Stimulated activated CD4-positive, alpha-beta T cell treated with anti-CD3 and anti-CD28 coated beads, Interleukin-1b, Interleukin-23, amount 100 ng/mL, for 4 hours (primary cell): ENCODE data around the gene AKAP11.
A peak's percentile ranks its signal among the peaks of the same experiment; 100 is the strongest.

Experiments
- DNase-seq, 2 donors: peaks; one replicate each; pipeline ENCODE4 v3.0.0-alpha.2; 2020; ENCODE audit warnings: low read depth in 2 of 2

The AKAP11 gene

GRCh38 chr13:42331009-42331408, 59.1 kb downstream of the AKAP11 start:
- DNase-seq: no peak

- no peak for DNase-seq
Observed at GRCh38 chr13:42333613-42334328, 61.8 kb downstream of the AKAP11 start.

DNA sequence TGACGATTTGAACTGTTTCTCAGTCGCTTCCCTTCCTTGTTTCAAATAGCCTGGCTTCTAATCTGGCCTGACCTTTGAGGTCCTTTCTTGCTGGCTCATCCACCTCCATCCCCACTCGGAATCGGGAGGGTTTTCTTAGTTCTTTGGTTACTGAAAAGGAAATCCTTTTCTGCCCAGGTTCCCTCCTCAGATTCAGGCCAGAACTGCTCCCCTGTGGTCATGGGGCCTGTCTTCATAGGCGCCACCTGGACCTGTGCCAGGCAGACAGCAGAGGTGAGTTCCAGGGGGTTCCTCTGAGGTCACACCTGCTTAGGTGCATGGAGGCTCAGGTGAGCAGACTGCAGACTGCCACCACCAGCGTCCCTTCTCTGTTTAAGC, 62.4 kb downstream of the AKAP11 start:
- no peak for DNase-seq

DNA sequence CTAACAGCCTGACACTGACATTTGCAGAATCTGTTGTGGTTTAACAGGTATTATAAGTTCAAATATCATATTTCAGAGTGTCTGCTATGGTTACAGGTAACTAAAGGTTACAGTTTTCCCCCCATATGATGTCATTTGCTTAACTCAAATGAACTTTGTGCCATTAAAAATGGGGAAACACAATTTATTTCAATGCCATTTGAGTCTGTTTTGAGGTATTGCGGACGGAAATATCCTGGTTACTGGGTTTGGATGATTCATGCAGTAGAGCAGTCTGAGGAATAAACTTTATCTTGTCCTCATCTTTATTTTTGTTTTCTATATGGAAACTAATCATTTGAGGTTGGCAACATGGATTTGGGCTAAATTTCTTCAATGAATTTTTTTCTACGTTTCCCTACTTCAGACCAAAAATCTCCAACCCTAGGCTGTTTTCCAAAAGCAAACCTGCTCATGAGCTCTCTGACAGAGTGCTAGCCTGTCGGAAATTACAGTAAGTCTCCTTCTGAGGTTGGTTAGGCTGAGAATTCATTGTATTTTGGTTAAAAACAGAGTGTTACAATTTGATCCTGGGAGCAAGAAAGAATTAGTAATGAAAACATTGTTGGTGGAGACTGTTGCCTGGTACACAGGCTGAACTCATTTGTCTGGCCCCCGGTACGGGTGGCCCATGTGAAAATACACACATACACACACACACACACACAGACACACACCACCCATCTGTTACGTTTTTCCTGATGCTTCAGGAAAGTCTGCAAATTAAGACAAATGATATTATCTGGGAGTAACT, 66.1 kb downstream of the AKAP11 start:
- no peak for DNase-seq

GRCh38 chr13:42345367-42345766, 73.4 kb downstream of the AKAP11 start:
- DNase-seq: no peak

- DNase-seq: no peak
Observed at GRCh38 chr13:42348576-42348975, 76.6 kb downstream of the AKAP11 start.

DNA sequence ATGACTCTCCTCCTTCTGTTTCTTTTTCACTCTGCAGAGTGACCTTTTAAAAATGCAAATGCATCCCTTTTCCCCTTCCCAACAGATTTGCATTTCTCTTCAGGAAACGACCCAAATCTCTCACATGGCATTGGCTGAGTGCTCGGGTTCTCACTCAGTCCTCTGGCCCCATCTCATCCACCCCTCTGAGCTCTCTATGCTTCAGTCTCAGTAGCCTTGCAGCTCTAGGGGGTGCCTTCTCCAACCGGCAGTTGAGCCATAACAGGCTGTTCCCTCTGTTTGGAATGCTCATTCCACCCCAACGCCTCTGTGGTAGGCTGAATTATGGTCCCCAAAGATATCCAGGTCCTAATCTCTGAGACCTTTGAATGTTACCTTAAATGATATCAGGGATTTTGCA, 78.2 kb downstream of the AKAP11 start:
- no peak for DNase-seq

DNA sequence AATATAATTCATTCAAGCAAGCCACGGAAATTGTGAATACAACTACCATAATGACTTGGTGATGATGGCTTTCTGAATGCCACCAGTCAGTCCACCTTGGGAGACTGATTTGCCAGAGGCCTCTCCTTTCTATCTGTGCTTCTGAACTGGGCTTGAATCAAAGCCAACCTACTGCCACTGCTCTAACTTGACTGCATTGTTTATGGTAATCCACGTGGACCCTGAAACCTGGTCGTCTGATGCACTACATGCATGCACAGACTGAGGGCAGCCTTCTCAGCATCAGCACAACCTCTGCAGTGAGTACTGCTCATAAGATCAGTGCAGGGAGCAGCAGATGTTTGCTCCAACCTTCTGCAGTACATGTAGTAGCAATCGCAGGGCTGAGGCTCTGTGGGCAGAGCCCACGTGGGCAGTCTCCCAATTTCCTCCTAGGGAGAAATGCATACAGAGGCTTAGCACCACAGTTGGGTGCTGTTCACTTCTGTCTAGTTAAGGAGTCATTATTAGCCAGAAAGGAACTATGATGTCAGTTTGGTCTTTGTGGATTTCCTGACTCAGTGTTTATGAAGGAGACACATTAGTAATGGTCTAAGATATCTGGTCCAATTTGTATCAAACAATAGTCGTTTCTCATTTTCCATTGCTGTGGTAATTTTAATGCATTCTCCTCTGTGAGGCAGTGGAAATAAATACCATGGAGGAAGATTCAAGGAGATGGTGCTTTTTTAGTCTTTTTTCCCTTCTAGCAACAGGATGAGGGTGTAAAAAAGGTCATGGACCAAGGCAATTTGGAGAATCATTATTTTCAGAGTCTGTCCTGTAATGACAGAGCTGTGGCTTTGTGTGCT, 82.5 kb downstream of the AKAP11 start:
- DNase-seq: no peak

DNA sequence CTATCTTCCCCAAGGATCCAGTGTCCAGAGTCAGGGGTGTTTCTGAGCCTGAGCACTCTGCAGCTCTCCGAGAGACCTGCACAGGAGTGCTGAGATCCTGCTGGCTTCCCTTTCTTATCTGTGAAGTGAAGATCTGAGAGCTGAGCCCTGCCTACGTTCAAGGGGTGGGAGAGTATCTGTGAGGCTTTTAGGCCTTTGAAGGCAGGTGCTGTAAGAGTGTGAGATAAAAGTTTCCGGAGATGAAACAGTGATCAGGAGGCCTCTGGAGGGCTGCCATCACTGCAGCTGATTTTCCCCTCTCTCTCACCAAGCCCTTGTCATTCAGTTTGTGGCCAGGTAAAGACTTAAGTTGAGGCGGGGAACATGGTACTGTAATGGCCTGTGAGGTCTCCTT, 83.1 kb downstream of the AKAP11 start:
- peak; percentile 40 to 59 for DNase-seq

DNA sequence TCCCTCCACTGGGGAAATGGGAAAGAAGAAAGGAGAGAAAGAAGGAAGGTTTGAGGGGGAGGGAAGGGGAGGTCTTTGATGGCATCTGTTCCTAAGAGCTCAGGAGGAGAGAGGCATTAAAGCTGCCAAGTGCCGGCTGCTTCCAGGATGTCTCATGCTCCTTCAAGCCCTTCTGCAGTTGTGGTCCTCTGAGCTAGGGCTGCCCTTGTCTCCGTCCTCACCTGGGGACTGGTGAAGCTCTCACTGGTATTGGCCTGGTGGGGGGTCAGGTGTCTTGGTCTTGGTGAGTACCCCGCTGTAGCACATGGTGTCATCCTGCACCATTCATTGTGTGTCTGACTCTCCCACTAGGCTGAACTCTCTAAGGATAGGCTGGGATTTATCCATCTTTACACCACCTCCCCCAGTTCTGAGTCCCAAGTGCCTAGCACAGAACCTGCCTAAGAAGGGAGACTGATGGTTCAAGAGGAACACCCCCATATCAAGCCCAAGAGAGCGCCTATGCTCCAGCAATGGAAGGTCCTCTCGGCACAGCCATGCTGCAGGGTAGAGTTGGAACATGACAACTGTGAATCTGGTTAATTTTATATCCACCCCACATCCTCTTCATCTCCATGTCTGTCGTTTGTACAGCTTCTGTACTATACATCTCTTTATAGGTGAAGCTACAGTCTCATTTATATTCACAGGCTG, 83.7 kb downstream of the AKAP11 start:
- no peak for DNase-seq

- DNase-seq: no peak
Observed at GRCh38 chr13:42356184-42356575, 84.2 kb downstream of the AKAP11 start.

GRCh38 chr13:42360046-42360574, 88.2 kb downstream of the AKAP11 start:
- DNase-seq: no peak

GRCh38 chr13:42361701-42362100, 89.7 kb downstream of the AKAP11 start:
- no peak for DNase-seq

GRCh38 chr13:42363941-42364612, 92.1 kb downstream of the AKAP11 start:
- DNase-seq: no peak

- DNase-seq: no peak
Observed at GRCh38 chr13:42364613-42365000, 92.7 kb downstream of the AKAP11 start.

- no peak for DNase-seq
Observed at GRCh38 chr13:42367831-42368230, 95.9 kb downstream of the AKAP11 start.

GRCh38 chr13:42369071-42369797, 97.3 kb downstream of the AKAP11 start:
- DNase-seq: no peak

- DNase-seq: no peak
Observed at GRCh38 chr13:42370229-42370628, 98.3 kb downstream of the AKAP11 start.
